Suppressor macrophage treated with lipopolysaccharide for 1 hour (primary cell): ENCODE measurements around the gene PROC.

Experiments
- DNase-seq, 3 donors: peaks; one replicate each; pipeline ENCODE4 v3.0.0-alpha.2; 2020 to 2022

The PROC gene

DNA sequence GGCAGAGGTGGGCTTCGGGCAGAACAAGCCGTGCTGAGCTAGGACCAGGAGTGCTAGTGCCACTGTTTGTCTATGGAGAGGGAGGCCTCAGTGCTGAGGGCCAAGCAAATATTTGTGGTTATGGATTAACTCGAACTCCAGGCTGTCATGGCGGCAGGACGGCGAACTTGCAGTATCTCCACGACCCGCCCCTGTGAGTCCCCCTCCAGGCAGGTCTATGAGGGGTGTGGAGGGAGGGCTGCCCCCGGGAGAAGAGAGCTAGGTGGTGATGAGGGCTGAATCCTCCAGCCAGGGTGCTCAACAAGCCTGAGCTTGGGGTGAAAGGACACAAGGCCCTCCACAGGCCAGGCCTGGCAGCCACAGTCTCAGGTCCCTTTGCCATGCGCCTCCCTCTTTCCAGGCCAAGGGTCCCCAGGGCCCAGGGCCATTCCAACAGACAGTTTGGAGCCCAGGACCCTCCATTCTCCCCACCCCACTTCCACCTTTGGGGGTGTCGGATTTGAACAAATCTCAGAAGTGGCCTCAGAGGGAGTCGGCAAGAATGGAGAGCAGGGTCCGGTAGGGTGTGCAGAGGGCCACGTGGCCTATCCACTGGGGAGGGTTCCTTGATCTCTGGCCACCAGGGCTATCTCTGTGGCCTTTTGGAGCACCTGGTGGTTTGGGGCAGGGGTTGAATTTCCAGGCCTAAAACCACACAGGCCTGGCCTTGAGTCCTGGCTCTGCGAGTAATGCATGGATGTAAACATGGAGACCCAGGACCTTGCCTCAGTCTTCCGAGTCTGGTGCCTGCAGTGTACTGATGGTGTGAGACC, at the start of gene PROC:
TSS of gene PROC (plus strand) at position 128 of the 812 bp plus-strand sequence. CDS start 1,516 bp downstream, outside the sequence.
- DNase-seq, result no peak

DNA sequence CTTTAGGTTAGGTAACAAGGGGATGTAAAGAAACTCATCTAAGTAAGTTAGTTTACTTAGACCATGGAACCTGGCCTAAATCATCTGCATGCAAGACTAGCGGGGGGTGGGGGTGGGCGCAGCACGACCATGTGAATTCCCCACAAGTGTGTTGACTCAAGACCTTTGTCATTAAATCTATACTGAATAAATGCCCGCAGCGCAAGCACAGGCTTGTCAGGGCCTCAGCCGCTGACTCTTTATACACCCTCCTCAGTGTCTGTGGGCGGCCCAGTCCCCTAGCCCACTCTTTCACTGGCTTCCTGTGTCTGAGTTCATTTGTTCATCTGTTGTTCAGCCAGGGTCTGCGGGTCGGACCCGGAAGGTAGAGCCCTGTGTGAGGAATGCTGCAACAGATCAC, 48.2 kb upstream of the PROC start:
- DNase-seq, result no peak

DNA sequence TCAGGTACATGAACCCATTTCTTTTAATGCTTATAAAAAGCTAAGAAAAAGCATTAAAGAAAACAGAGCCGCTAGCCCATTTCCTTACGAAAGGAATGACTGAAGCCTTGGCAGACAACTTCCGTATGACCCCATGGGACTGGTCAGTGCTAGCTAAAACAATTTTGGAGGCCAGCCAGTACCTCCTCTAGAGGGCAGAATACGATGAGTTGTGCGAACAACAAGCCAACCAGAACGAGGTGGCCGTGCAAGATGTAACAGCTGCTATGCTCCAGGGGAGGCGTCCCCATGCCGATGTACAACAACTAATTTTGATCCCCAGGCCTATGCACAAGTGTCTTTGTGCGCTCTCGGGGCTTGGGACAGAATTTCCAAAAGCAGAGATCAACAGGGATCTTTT, 47.2 kb upstream of the PROC start:
- DNase-seq, result no peak

DNA sequence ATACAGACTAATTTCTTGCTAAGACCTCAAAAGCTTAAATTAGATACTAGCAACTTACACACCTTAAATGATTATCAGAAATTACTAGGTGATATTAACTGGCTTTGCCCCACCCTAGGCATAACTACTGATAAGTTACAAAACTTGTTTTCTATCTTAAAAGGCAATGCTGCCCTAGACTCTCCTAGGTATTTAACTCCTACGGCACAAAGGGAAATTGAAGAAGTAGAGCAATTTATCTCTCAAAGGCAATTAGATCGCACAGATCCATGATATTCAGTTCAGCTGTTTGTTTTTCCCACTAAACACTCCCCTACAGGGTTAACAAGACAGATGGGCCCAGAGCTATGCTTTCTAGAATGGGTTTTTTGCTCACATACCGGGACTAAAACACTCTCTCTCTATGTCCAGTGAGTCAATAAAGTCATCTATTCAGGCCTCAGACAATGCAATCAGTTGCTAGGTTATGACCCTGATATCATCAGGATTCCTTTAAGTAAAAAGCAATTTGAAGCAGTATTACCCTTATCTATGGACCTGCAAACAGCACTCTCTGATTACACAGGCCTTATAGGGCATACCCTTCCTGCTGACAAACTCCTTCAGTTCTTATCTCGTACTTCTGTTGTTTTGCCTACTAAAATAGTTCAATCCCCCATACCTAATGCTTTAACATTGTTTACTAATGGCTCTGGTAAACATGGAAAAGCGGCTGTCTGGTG, 44.7 kb upstream of the PROC start:
- no peak for DNase-seq

DNA sequence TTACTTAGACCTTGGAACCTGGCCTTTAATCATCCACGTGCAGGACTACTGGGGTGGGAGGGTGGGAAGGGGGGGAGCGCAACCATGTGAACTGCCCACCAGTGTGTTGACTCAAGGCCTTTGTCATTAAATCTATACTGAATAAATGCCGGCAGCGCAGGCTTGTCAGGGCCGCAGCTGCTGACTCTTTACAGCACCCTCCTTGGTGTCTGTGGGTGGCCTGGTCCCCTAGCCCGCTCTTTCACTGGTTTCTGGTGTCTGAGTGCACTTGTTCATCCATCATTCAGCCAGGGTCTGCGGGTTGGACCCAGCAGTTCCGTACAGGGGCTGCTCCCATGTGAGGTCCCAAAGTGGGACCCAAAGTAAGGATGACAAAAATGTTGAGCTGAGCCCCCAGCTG, 42.0 kb upstream of the PROC start:
- DNase-seq, result no peak

DNA sequence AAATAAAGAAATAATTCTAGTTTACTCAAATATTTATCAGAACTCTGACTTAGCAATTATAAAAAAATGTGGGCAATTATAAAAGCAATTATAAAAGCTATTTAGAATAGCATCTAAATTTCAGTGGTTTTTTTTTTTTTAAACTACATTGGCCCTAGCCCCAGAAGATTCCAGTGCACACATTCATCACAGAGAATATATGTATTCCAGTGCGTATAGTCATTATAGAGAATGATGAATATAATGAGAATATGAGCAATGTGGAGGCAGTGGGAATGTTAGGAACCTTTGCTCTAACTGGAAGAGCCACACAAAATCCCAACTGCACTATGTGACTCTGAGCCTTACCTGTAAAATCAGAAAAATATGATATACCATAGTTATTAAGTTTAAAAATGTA, 41.0 kb upstream of the PROC start:
- no peak for DNase-seq

DNA sequence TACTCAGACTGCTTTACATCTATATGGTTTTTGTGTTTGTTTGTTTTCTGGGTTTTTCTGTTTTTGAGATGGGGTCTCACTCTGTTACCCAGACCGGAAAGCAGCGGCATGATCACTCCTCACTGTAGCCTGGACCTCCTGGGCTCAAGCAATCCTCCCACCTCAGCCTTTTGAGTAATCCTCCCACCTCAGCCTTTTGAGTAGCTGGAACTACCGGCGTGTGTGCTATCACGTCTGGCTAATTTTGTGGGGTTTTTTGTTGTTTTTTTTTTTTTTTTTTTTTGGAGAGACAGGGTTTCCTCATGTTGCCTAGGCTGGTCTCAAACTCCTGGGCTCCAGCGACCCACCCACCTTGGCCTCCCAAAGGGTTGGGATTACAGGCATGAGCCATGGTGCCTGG, 39.5 kb upstream of the PROC start:
- peak in 2 of 3 donors; percentile 20 to 33 for DNase-seq

DNA sequence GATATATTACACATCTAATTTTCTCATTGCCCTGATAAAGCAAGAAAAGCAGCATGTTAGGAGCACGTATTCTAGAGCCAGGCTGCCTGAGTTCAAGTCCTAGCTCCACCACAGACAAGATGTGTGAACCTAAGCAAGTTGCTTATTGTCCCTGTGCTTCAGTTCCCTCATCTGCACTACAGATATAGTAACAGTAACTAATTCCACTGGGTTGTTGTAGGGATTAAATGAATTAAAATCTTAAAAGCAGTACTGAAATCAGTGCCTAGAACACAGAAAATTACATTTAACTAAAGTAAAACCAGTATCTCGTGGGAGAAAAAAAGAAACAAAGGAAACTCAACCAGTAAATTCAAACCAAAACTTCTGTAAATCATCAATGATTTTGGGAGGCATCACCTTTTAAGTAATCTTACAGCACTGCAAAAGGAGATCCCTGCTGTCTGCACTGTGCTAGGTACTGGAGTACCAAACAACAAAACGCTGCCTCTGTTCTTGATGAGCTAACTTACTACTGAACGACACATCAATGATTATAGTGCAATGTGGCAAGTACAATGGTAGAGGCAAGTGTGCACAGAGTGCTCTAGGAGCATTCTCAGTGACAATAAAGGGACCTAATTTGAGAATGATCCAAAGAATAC, 38.4 kb upstream of the PROC start:
- no peak for DNase-seq

DNA sequence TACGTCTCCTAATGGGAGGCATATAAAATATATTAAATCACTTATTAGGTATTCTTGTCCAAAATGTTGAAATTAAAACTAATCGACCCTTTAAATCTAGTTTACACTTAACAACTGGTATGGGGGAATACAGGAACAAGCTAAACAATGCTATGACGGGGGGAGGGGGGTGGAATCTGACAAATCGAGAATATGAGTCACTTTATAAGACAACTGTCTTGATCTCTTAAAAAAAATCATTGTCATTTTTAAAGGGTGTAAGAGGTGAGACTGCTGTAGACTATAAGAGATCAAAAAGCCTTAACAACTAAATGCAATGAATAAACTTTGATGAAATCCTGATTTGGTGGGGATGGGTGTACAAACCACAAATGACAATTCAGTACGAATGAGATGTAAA, 36.5 kb upstream of the PROC start:
- no peak for DNase-seq

DNA sequence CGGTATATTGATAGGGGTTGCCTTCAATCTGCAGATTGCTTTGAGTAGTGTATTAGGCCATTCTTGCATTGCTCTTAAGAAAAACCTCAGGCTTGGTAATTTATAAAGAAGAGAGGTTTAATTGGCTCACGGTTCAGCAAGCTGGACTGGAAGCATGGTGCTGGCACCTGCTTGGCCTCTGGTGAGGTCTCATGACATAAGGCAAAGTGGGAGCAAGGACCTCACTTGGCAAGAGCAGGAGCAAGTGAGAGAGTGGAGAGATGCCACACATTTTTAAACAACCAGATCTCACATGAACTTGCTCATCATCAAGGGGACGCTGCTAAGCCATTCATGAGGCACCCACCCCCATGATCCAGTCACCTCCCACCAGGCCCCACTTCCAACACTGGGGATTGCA, 35.4 kb upstream of the PROC start:
- DNase-seq, result no peak

DNA sequence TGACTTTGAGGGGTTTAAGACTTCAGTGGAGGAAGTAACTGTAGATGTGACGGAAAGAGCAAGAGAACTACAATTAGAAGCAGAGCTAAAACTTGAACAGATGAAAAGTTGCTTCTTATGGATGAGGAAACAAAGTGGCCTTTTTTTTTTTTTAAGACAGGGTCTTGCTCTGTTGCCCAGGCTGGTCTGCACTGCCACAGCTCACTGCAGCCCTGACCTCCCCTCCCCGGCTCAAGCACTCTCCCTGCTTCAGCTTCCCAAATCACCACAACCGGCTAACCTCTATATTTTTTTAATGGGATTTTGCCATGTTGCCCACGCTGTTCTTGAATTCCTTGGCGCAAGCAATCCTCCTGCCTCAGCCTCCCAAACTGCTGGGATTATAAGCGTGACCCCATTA, 33.7 kb upstream of the PROC start:
- no peak for DNase-seq

DNA sequence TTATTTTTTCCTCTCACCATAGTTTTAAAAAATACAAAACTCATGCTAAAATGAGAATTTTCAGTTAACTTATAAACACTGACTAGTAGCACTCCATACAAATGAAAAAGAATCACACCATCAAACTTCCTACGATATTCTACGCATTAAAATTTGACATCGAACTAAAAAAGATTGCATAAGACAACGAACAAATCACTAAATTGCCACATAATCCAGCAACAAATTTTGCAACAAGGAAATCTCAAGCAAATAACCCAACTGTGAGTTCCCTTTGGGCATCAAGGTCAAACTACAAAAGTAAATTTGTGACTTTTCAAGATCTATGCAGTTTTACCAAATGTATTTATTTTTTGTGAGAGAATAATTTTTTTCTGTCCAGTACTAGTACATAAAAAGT, 32.0 kb upstream of the PROC start:
- peak; percentile 44 to 81 (median 78) for DNase-seq

DNA sequence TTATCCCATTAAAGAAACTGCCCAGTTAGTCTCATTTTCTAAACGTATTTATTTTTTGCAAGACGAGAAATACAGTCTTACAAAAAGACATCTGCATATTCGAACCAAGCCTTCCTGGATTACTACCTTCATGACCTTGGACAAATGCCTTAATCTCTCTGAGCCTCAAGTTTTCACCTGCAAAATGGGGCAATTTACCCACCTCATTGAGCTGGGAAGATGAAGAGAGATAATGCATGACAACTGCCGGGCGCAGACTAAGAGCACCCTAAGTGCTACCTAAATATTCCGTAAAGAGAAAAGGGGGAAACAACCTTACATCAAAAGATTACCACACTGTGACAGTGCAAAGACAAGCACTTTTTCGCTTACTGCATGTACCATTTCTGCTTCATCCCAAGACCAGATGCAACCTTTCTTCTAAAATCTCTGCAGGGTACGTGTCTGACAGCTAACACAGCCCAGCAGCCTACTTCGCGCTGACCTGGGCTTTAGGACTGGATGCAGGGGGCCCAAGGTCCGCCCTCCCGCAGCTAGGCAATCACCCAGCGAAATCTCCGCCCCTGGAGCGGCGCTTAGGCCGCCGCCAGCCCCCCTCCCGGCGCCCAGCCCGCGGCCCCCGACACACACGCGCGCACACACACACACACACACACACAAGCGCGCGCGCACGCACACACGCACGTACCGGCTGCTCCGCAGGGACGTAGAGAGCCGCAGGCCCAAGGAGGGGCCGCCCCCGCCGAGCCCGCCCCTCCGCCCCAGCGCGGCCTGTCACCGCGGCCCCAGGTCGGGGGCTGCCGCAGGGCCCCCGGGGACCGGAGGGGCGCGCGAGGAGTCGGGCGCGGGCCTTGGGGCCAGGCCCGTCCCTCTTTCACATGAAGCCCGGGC, 31.2 kb upstream of the PROC start:
- DNase-seq, result peak; percentile 66 to 87 (median 67)

DNA sequence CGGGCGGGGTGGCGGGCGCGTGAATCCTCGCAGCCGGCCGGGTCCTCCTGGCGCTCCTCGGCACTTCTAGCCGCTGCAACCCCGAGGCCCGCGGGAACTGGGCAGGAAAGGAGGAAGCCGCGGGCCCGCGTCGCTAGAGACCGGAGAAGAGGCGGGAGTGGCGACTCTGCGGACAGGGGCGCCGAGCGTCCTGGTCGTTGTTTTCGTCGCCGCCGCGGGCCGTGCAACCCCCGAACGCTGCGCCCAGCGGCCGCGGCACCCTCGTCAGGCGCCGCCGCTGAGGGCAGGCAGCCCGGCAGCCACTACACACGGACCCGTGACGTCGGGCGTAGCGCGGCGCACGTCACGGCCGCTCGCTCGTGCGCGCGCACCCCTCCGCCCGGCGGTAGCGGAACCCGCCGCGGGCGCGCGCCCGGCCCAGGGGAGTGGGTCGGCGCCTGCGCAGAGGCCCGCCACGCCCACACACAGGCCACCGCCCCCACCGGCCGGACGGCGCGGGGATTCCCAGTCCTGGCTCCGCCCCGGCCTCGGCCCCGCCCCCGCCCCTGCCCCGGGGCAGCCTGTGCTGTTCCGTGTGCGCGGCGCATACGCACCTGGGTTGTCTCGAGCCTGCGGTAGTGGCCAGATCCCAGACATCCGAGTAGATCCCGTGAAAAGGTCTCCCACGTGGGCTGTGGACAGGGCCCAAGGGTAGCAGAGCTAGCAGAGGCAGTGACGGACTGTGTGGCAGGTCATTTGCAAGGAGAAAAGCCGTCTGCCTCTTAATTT, 30.4 kb upstream of the PROC start, which contains the start of gene MAP3K2:
TSS of gene MAP3K2 (minus strand) at position 321 of the 768 bp plus-strand sequence. CDS start 44,846 bp downstream, outside the sequence.
- peak; percentile 95 to 99 (median 98) for DNase-seq

DNA sequence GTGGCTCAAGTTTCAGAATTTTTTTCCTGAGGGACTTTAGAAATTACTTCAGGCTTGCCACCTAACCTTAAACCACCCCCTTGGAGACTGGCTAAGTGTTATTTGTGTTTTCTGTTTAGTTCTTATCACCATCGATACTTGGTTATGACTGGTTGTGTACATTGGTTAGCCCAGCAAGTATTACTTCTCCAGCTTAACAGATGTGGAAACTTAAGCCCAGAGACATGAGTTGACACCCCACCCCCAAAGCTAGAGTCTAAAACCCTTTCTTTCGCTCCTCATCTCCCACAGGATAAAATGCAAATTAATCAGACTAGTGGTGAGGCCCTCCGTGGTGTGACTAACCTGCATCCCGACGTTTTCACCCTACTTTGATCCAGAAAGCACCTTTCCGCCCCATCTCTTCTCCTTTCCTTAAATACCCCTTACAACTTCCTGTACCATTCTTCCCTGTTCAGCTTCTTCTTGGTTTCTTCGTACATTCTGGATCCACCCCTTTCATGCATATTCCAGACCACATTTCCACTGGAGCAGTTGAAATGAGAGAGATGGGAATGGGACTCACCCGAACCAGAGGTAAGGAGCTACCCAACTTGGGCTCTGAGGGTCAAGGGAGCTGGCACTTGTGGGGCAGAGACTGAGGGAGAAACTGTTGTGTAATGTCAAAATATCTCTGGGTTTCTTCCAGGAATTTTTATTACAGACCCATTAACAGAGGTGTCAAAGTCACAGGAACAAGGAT, 29.6 kb upstream of the PROC start:
- peak; percentile 17 to 46 (median 28) for DNase-seq

DNA sequence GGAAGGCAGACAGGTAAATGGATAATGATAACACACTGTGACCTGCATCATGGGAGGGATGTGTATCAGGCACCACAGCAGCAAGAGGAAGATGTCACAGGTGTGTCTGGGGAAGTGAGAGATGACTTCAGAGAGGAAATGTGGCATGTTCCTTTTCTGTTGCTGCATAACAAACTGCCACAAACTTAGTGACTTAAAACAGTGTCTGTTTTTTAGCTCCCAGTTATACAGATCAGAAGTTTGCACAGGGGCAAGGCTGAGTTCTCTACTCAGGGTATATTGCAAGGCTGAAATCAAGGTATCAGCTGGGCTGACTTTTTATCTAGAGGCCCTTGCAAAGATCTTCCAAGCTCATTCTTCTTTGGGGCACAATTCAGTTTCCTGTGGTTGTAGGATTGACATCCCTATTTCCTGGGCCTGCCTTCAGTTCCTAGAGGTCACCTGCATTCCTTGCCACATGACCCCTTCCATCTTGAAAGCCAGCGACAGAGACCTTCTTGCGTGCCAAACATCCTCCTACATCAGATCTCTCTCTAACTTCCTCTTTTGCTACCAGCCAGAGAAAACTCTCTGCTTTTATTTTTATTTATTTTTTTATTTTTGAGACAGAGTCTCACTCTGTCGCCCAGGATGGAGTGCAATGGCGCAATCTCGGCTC, 28.3 kb upstream of the PROC start:
- DNase-seq, result peak; percentile 35 to 51 (median 41)

DNA sequence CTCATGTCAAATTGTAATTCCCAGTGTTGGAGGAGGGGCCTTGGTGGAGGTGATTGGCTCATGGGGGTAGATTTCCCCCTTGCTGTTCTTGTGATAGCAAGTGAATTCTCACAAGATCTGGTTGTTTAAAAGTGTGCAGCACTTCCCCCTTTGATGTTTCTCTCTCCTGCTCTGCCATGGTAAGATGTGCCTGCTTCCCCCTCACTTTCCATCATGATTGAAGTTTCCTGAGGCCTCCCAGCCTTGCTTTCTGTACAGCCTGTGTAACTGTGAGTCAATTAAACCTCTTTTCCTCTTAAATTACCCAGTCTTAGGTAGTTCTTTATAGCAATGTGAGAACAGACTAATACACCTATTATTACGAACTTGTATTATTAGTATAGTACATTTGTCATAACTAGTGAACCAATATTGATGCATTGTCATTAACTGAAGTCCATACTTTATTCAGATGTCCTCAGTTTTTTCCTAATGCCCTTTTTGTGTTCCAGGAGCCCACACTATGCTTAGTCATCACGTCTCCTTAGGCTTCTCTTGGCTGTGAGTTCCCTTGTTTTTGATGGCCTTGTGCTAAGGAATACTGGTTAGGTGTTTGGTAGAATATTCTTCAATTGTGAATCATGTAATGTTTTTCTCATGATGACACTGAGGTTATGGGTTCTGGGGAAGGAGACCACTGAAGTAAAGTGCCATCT, 25.9 kb upstream of the PROC start:
- peak in 2 of 3 donors; percentile 20 to 26 for DNase-seq

DNA sequence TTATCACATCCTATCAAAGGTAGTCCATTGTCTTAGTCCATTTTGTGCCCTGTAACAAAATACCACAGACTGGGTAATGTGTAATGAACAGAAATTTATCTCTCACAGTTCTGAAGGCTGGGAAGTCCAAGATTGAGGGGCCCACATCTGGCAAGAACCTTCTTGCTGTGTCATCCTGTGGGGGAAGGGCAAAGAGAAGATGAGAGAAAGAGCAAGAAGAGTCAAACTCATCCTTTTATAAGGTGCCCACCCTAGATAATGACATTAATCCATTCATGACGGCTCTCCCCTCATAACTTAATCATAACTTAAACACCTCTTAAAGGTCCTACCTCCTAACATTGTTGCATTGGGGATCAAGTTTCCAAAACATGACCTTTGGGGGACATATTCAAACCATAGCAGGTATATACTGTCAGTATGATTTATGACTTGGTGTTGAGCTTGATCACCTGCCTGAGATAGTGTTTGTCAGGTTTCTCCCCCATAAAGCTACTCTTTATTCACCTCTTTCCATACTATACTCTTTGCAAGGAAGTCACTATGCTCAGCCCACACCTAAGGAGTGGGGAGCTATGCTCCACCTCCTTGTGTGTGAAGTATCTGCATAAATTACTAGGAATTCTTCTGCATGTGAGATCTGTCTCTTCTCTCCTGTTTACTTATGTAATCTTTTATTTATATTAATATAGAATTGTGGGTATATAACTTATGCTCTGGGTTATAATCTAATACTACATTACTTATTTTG, 25.2 kb upstream of the PROC start:
- DNase-seq, result peak in 1 of 3 donors; percentile 28

DNA sequence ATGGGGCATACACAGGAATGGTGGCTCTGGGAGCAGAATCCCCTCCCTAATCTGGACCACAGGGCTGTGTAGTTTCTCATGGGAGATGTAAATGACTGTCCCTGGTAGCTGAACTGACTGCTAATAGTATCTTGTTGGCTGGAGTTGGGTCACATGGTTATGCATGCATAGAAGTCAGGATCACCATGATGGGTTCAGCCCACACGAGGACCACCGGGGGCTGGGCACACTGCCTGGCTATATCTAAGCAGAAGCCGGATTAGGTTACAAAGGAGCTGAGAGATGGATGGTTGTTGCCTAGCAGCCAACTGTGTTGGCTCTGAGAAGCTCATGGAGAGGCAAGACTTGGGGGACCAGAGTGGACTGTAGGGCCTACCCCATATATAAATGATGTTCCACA, 23.7 kb upstream of the PROC start:
- no peak for DNase-seq
